RCC 7860 (cell line): ENCODE measurements around the gene MEFV.
"Not testable (repeated sequence)": the region's sequence is repeated elsewhere in the genome, so short reads cannot be mapped to it uniquely, and the experiment has no call there.

Source experiments
- DNase-seq: peaks from one replicate; pipeline ENCODE4 v3.0.0-alpha.2; 2015; ENCODE audit warnings: low spot score
- FAIRE-seq: peaks from 2 replicates; lab custom pipeline; 2012; peaks lifted over from hg19 to GRCh38; lab: Jason Lieb, UNC

MEFV gene

GRCh38 chr16:3223913-3224515 is 32.4 kb downstream of the MEFV start:
- DNase-seq, result no peak
- FAIRE-seq, result no peak

- DNase-seq (no peak), FAIRE-seq (no peak)
Observed at GRCh38 chr16:3220839-3221238, 35.6 kb downstream of the MEFV start.

GRCh38 chr16:3216263-3216640 is 40.2 kb downstream of the MEFV start:
- DNase-seq (no peak), FAIRE-seq (no peak)

- DNase-seq (no peak), FAIRE-seq (no peak)
Observed at GRCh38 chr16:3215601-3216262, 40.7 kb downstream of the MEFV start.

GRCh38 chr16:3214904-3215600 is 41.4 kb downstream of the MEFV start:
- no peak for DNase-seq
- FAIRE-seq, result no peak

- DNase-seq (no peak), FAIRE-seq (no peak)
Observed at GRCh38 chr16:3212567-3212966, 43.9 kb downstream of the MEFV start.

GRCh38 chr16:3212006-3212405 is 44.4 kb downstream of the MEFV start:
- no peak for DNase-seq

GRCh38 chr16:3207086-3207953 is 49.1 kb downstream of the MEFV start:
- no peak for FAIRE-seq
- no peak for DNase-seq

More at GRCh38 chr16:3212006-3212405, 44.4 kb downstream of the MEFV start:
- no peak for FAIRE-seq

GRCh38 chr16:3205939-3206338 is 50.5 kb downstream of the MEFV start:
- not testable (repeated sequence) for FAIRE-seq, DNase-seq

- DNase-seq (no peak), FAIRE-seq (no peak)
Observed at GRCh38 chr16:3202903-3203539, 53.4 kb downstream of the MEFV start.

GRCh38 chr16:3198334-3199072 is 57.9 kb downstream of the MEFV start:
- FAIRE-seq, result no peak
- no peak for DNase-seq

- DNase-seq, FAIRE-seq: not testable (repeated sequence)
Observed at GRCh38 chr16:3197694-3198333, 58.6 kb downstream of the MEFV start.

GRCh38 chr16:3195975-3196374 is 60.5 kb downstream of the MEFV start:
- FAIRE-seq (no peak), DNase-seq (peak; percentile 23)

GRCh38 chr16:3194792-3195191 is 61.6 kb downstream of the MEFV start:
- DNase-seq (no peak), FAIRE-seq (no peak)

- FAIRE-seq (no peak), DNase-seq (peak; percentile 47)
Observed at GRCh38 chr16:3193221-3194212, 62.9 kb downstream of the MEFV start.

GRCh38 chr16:3192476-3193019 is 63.9 kb downstream of the MEFV start:
- DNase-seq, result no peak
- no peak for FAIRE-seq
